ENCODE data around the gene OLFM2.

DNA sequence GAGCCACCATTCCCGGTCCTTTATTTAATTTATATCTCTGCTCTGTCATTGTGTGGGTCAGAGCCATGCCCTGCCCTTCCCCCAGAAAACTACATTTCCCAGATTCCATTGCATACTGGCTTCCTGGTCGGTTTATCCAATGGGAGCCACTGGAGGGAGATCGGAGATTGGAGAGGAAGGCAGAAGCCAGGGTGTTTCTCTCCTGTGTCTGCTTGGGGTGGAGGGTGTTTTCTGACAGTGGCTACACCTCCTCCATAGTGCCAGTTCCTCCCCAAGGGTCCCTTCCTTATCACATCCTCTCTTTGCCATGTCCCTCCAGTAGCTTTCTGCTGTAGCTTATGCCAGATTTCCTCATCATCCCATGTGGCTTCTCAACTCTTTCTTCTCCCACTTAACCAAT is 19.0 kb downstream of the OLFM2 start:
- TF ChIP-seq, protein P1, sequence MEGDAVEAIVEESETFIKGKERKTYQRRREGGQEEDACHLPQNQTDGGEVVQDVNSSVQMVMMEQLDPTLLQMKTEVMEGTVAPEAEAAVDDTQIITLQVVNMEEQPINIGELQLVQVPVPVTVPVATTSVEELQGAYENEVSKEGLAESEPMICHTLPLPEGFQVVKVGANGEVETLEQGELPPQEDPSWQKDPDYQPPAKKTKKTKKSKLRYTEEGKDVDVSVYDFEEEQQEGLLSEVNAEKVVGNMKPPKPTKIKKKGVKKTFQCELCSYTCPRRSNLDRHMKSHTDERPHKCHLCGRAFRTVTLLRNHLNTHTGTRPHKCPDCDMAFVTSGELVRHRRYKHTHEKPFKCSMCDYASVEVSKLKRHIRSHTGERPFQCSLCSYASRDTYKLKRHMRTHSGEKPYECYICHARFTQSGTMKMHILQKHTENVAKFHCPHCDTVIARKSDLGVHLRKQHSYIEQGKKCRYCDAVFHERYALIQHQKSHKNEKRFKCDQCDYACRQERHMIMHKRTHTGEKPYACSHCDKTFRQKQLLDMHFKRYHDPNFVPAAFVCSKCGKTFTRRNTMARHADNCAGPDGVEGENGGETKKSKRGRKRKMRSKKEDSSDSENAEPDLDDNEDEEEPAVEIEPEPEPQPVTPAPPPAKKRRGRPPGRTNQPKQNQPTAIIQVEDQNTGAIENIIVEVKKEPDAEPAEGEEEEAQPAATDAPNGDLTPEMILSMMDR (IDR thresholded peaks at IDR 0.05), result no peak
- no peak for TF ChIP-seq POLR2A (IDR thresholded peaks at IDR 0.05)

Data from suprapubic skin (tissue), 3 donors.